GM21786 (cell line): Measurements from ENCODE around the gene ZNF428.
"Not testable (repeated sequence)": the region's sequence is repeated elsewhere in the genome, so short reads cannot be mapped to it uniquely, and the experiment has no call there.

Experiments
- ATAC-seq: cut with Tn5 transposase; IDR thresholded peaks from one replicate; pipeline ENCODE4 v1.9.1; 2021; ENCODE audit not compliant: unreplicated experiment

The ZNF428 gene

DNA sequence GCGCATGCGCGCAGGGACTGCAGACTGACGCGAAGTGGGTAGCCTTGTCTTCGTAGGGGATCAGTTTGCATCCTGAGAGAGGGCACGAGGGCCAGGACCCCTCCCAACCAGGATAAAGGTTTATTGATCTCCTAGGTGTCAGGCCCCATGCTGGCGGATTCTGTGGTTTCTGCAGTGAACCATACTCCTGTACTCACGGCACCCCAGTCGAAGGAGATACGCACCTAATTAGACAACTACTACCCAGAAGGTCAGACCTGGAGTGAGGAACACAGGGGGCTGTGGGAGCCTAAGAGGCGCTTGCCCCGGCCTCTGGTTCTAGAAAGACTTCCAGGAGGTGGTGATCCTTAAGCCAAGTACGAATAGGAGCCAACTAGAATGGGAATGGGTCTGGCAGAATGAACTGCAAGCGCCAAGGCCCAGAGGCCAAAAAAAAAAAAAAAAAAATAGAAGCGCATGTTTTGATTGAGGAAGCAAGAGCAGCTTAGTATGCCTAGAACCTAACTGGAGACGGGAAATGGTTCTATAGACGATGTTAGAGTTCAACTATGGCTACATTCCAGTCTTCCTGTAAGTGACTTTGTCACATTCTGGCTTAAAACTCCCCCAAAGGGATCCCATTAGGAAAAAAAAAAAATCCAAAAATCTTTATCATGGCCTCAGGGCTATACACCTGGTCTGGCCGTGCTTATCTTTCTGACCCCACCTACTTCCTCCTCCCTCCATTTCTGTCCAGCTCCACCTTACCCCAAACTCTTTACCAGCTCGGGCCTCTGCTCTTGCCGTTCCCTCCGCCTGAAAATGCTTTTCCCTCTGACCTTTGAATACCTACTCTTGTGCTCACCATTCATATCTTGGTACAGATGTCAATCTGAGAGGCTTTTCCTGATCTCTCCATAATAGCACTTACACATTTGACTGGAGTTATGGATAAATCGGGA is 902 bp upstream of the ZNF428 start:
- ATAC-seq, result no peak

DNA sequence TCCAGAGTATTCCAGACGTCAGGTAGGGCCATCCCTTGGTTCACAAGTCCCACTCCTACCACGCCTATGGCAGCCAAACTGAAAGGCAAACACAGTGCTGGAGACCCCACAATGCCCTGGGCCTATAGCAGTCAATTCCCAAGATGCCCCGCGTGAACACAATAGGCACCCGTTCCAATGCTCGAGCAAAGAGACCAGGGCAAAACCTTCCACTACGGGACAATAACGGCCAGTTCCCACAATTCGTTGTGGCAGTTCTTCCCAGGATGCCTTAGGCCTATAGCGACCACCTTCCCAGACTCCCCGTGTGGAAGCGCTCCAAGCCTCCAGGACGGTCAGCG is 538 bp downstream of the ZNF428 start:
- peak; percentile 8 for ATAC-seq

DNA sequence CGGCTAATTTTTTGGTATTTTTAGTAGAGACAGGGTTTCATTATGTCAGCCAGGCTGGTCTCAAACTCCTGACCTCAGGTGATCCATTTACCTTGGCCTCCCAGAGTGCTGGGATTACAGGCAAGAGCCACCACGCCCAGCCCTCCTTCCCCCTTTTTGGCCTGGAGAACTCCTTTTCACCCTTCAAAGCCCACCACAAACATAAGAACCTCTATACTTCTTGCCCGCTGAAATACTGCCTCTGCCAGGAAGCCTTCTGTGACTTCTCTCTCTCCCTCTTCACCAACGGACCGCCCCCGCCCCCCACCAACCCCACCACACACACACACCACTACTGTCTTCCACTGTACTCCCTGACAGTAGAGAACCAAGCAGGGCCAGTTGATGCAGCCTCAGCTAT is 2.5 kb downstream of the ZNF428 start:
- no peak for ATAC-seq

DNA sequence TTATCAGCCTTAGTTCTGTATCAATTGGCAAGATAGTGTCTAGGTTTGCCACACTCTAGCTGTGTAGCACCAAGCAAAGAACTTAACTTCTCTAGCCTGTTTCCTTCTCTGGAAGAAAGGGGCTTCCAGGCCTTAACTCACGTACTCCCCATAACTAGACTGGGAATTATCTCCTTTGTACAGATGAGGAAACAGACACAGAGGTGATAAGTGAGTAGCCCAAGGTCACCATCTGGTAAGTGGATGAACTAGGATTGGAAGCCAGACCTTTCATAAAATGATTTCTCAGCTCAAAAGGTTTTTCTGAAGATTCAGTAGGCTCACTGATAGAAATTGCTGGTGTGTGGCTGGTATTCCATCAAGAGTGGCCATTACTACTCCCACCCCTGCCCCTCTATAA is 3.1 kb downstream of the ZNF428 start:
- ATAC-seq, result no peak

DNA sequence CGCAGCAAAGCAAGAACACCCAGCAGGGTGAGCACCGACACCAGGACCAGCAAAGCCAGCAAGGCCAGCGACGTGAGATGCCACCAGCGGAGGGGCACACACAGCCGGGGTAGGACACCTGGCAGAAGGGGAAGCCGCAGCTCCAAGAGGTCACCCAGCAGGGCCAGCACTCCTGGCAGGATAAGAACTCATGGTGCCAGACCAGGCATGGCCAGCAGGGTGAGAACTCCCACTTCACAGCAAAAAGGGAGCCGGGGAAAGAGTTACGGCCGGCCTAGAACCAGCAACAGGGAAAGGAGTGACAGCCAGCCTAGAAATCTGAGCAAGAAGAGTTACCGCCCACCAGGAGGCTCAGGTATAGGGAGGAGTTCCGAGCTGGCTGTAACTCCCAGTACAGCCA is 7.1 kb downstream of the ZNF428 start:
- no peak for ATAC-seq

DNA sequence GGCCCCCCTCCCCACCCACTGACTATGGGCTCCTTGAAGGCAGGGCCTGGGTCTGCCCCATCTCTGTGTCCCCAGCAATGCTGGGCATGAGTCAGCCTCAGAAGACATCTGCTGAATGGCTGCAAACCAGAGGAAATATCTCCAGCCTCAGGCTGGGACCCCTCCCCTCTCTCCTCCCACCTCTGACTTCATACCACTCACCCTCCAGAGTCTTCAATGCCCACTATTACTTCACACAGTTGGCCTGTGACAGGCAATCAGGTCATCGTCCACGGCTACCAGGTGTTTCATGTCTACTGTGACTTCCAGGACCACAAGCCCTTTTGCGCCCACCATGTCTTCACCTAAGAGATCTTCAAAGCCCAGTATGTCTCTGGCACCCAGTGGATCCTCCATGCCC is 7.6 kb downstream of the ZNF428 start, which contains the start of gene SRRM5:
SRRM5 (plus strand) TSS at position 301 of the 400 bp plus-strand sequence; CDS start at position 335, 34 bp downstream.
- ATAC-seq, result no peak

DNA sequence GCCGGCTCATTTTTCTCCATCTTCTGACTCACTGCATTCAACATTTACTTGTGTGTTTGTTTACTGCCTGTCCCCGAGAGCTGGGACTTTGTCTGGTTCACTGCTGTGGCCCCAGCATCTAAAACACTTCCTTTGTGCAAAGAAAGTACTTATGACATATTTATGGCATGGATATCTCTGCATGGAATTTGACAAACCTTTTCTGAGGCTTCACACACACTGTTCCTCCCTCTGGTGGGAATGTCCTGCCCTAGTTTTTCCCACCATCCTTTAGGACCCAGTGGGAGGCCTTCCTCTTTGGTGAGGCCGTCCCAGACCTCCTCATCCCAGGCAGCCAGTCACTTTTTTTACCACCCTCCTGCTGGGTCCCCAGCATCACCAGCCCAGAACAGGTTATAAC is 8.9 kb downstream of the ZNF428 start:
- no peak for ATAC-seq

DNA sequence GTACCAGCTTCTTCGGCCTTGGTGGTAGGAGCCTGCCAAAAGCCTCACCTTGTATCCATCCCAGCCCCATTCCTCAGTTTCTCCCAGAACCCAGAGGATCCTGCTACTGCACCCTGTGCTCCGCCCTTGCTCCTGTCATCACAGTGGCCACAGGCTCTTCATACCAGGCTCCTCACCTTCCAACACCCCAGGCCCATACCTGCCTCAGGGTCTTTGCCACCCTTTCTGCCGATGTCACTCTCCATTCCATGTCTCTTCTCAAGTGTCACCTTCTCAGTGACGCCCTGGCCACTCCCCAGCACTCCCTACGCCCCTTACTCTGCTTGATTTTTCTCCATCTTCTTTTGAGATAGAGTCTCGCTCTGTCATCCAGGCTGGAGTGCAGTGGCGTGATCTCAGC is 9.6 kb downstream of the ZNF428 start:
- ATAC-seq, result no peak

DNA sequence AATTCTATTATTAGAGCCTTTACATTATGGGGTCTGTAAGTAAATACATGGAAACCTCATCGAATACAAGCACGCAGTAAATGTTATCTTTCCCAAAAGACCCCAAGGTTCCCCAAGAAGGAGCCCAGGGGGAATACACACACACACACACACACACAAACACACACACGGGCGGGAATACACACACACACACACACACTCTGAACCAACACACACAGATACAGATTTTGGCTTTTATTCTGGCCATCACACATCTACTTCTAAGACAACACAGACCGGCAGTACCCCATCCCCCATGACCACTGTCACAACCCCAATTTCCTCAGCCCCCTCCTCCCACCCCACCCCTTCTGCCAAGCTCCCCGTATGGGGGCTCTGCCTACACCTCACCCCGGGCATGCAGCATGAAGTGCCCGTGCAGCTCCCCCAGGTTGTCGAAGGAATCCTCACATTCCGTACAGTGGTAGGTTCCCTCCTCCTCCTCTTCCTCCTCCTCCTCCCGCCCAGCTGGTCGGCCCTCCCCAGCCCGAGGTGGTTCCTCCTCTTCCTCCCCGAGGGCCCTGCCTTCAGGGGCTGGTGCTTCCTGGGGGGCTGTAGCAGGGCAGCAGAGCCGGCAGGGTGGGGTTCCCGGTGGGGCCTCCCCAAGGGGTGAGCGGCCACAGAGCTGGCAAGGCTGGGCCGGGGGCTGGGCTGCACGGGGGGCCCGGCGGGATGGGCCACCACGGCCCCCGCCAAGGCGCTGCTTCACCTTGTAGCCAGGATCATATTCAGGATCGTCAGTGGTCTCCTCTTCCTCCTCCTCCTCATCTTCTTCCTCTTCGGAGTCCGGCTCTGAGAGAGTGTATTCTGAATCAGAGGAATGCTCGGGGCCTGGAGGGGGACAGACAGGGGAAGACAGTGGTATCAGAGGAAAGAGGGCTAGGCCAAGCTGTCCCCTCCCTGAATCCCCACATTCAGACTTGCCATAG is 11.9 kb downstream of the ZNF428 start:
- no peak for ATAC-seq

DNA sequence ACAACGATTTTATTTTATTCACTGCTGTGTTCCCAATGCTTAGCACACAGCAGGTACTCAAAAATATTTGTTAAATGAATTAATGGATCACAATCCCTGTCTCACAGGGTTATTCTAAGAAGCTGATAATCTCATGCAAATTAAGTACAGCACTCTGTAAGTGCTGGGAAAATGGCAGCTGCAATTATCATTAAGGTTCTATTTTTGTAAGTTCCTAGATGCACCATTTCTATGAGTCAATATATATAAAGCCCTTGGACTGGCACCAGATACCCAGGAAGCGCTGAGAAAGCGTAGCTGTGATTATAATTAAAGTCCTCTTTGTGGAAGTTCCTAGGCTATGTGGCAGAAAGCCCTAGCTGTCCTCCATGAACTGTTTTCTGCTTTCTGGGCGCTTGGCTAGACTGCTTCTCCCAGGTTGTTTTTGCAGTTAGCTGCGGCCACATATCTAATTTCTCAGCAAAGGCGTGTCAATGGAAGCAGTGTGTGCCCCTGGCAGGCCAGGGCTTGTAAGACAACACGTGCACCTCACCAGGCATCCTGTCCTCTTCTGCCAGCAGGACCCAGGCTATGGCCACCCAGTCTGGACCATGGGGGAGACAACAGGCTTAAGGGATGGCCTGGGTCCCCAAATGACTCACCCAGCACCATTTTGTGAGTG is 12.7 kb downstream of the ZNF428 start:
- ATAC-seq, result no peak

DNA sequence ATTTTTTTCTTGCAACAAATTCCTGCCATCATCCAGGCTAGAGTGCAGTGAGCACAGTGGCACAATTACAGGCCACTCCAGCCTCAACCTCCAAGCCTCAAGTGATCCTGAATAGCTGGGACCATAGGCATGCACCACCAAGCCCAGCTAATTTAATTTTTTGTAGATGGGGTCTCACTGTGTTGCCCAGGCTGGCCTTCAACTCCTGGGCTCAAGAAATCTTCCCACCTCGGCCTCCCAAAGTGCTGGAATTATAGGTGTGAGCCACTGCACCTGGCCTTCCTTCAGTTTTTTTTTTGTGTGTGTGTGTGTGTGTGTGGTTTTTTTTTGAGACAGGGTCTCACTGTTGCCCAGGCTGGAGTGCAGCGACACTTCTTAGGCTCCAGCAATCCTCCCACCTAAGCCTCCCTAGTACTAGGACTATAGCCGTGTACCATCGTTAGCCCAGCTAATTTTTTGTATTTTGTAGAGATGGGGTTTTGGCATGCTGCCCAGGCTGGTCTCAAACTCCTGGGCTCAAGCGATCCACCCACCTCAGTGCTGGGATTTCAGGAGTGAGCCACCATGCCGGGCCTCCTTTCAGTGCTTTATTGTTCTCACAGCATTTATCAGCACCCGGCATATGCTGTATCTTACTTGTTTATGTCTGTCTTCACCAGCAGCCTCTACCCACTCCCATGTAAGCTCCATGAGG is 13.4 kb downstream of the ZNF428 start:
- ATAC-seq, result no peak

DNA sequence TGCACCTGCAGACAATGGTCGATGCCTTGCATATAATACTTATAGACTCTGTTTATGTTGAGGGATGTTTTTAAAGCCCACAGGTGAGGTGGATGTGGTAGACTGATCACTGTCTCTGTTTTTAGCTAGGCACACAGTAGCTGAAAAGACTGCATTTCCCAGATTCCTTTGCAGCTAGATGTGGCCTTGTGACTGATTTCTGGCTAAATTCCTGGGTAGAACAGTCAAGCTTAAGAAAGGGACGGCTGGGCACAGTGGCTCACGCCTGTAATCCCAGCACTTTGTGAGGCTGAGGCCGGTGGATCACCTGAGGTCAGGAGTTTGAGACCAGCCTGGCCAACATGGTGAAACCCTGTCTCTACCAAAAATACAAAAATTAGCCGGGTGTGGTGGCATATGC is 19.1 kb downstream of the ZNF428 start:
- not testable (repeated sequence) for ATAC-seq

DNA sequence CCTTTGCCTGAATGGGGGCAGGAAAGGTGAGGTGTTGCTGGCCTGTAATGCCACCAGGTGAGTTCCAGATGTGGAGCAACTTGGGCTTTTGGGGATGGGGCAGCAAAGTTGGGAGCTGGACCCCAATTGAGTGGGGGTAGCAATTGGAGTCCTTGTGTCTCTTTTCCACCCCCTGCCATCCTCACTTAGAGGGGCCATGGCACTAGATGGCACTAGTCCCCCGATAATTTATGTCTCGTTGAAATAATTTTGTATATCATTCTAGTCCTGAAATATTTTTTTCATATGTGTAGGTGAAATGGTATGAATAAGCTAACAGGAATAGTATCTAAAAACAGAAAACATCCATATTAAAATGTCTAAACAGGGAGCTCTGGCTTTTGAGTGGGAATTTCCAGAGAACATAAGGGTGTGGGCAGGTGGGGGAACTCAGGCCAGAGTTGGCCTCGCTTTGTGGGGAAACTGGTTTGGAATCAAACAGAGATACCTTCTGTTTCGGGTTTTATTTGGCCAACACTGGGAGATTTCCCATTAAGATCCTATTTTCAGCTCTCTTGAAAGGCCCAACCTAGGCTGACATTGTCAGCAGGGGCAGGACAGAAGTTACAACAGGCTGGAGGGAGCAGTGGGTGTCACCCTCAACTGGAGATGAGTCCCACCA is 19.7 kb downstream of the ZNF428 start:
- ATAC-seq, result no peak

DNA sequence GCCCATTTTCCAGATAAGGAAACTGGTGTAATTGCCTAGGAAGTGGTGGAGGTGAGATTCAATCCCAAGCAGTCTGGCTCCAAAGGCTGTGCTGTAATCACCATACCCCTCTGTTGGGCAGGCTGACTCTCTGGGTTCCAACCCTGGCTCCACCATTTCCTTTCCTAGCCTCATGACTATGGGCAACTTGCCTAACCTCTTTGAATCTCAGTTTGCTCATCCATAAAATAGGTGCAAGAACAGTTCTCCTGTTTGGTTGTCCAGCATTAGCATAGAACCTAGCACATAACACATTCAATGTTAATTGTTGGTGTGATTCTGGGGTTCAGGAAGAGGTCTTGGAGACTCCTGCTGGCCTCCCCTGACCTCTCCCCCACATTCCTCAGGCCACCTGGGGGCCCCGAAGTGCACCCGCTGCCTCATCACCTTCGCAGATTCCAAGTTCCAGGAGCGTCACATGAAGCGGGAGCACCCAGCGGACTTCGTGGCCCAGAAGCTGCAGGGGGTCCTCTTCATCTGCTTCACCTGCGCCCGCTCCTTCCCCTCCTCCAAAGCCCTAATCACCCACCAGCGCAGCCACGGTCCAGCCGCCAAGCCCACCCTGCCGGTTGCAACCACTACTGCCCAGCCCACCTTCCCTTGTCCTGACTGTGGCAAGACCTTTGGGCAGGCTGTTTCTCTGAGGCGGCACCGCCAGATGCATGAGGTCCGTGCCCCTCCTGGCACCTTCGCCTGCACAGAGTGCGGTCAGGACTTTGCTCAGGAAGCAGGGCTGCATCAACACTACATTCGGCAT is 20.8 kb downstream of the ZNF428 start:
- no peak for ATAC-seq

DNA sequence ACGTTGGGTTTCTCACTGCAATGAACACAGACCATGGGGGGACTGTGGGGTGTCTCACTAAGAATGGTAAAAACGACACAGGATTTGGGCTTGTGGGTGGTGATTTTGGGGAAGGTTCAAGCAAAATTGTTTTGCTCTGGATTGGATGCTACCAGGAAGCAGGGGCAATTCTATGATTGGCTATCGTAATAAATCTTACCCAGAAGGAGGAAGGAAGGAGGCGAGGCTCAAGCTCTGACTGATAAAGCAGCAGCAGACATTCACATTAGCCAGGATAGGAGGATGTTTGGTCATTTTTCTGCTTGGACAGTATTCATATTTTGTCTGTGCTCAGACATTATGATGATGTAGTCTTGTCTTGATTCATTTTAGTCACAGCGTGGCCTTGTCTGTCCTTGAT is 21.6 kb downstream of the ZNF428 start:
- no peak for ATAC-seq

DNA sequence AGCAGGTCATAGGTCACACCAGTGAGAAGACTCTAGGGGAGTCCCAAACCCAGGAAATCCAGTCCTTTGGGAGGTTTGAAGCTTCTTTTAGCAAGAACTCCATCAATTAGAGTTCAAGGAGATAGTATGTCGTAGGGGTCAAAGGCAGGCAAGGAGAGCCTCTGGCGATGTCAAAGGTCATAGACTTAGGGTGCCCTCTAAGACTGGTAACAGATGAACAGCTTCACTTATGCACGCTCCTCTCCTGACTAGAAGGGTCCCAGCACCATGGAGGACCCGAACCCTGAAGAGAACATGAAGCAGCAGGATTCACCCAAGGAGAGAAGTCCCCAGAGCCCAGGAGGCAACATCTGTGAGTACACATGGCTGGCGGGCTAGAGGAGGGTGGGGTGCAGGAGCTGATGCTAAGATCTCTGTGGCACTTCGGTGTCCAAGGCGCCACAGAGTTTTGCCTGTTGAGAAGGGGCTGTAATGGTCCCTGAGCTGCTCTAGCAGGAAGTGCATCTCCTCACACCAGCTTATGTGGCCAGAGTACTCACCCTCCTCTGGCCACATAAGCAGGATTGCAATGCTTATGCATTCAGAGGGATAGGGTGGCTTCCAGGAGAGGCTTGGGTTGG is 22.5 kb downstream of the ZNF428 start:
- no peak for ATAC-seq

DNA sequence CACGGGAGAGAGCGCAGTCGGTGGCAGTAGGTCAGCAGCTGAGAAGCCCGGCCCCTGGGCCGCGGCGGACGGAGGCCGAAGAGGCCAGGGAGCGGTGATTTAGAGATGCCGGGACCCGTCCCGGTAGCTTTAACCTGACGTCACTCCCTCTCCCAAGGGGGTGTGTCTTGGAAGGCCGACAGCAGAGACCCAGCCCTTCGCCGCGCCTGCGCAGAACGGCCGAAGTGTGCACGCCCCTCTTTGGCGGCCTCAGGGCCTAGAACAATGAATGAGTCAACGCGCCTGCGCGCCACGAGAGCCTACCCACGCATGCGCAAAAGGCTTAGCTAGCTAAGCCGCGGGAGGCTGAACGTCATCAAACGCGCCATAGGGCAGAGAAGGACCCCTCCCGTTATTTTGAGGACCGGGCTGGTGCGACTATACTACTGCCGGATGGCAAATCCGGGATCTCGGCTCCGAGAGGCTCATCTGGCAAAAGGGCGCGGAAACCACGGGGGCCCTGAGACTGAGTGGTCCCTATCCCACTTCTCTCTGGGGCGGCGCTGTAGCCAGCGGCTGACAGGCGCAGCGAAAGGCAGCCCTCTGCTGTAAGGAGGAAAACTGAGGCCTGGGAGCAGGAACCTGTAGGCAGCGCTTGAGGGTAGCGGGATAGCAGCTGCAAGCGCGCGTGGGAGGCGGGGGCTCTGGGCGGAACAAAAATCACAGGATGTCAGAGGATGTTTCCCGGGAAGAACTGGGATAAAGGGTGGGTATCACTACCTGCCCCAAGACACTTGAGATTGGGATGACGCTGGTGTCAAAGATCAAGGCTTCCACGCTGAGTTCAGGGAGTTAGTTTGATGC is 23.2 kb downstream of the ZNF428 start, which contains the start of the genes IRGQ and ZNF576:
IRGQ (minus strand) TSS at position 136 of the 843 bp plus-strand sequence. CDS start 796 bp downstream, outside the sequence.
ZNF576 (plus strand) TSS at position 597 of the 843 bp plus-strand sequence. CDS start 514 bp downstream, outside the sequence.
- peak; percentile 84 for ATAC-seq

DNA sequence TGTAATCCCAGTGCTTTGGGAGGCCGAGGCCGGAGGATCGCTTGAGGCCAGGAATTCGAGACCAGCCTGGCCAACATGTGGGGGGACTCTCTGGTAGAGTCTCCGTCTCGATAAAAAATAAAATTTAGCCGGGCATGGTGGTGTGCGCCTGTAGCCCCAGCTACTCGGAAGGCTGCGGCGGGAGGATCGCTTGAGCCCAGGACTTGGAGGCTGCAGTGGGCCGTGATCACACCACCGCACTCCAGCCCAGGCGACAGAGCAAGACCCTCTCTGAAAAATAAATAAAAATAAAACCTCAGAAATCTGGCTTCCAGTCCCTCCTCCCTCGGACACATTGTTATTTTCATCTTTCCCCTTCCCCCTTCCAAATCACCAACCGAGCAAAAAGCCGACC is 23.8 kb downstream of the ZNF428 start:
- ATAC-seq, result no peak
